Measurements from ENCODE around the gene OXSR1. TPM values are rescaled to one million over a fixed set of nuclear protein-coding genes. Genes with fewer than 3 reads are reported as not detected.
"Not testable (repeated sequence)": the region's sequence is repeated elsewhere in the genome, so short reads cannot be mapped to it uniquely, and the experiment has no call there.

OXSR1 gene
- total and polyA plus RNA-seq, 12 donors = 13.7 to 38.4 (median 31.2) TPM

DNA sequence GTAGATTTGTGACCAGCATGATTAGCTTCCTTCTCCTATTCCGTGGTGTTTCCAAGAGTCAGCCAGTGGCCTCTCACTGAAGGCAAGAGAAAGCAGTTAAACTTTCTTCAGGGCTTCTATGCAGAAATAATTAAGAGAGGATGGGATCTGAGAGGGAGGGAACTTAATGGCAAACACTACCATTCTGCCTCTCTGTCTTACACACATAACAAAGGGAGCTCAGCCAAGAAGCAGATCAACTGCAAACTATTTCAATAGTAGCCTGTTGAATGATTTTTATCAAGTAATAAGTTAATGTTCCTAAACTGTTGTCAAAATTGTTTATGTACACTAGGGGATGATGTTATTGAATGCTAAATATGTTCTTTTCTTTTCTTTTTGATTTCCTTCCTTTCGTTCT, 11.8 kb downstream of the OXSR1 start:
- no peaks in the 10 kb centered on the region for H3K9me3 ChIP-seq
- no peak for ATAC-seq
- peaks cover 0 to 29% (median 6%) of the 10 kb centered on the region in 9 donors for H3K4me1 ChIP-seq
- TF ChIP-seq CTCF (IDR thresholded peaks at IDR 0.05) = no peak
- no peak overlapping the region for H3K4me3 ChIP-seq
- H3K27ac ChIP-seq = no peak overlapping the region
- 45 to 50% methylated on average over 2 of the region's 2 CpGs for WGBS, 2 donors
- peaks cover 0 to 10% (median 0%) of the 10 kb centered on the region in 9 donors for H3K36me3 ChIP-seq
- DNase-seq = no peak
- no peaks in the 10 kb centered on the region for H3K27me3 ChIP-seq
- intact Hi-C loops (cut with DNase I) = no loop called here

DNA sequence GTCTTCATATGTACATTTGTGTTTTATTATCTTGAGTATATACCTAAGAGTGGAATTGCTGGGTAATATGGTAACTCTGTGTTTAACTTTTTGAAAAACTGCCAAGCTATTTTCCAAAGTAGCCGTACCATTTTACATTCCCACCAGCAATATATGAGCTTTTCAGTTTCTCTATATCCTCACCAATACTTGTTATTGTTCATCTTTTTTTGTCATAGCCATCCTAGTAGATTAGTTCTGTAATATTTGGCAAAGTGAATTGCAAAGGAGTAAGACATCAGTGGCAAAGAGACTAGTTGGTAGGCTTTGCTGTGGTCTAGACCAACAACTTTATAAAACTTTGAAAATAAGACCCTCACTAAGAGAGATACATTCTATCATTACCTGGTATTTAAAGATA, 21.4 kb downstream of the OXSR1 start:
- WGBS, 2 donors = 98 to 100% methylated on average over 1 of the region's 1 CpG
- H3K27ac ChIP-seq = no peak overlapping the region
- H3K4me3 ChIP-seq = no peak overlapping the region
- H3K4me1 ChIP-seq = peaks cover 0 to 19% (median 5%) of the 10 kb centered on the region in 9 donors
- intact Hi-C loops (cut with DNase I) = loop anchor here in 1 of 10 donors (2.0 kb wide), 1 partner anchor 18 kb away; no protein-coding TSS in a partner anchor
- H3K36me3 ChIP-seq = peaks cover 0 to 79% (median 12%) of the 10 kb centered on the region in 9 donors
- peaks cover 0 to 2% (median 0%) of the 10 kb centered on the region in 11 donors for H3K9me3 ChIP-seq
- DNase-seq (no peak), ATAC-seq (no peak)
- no peaks in the 10 kb centered on the region for H3K27me3 ChIP-seq
- TF ChIP-seq CTCF (IDR thresholded peaks at IDR 0.05) = no peak

GRCh38 chr3:38190481-38190881, 25.1 kb downstream of the OXSR1 start:
- no peak for TF ChIP-seq CTCF (IDR thresholded peaks at IDR 0.05)
- Histone ChIP-seq H3K4me1 (peaks cover 0 to 10% (median 0%) of the 10 kb centered on the region in 9 donors), H3K4me3 (no peak overlapping the region), H3K9me3 (peaks cover 0 to 2% (median 0%) of the 10 kb centered on the region in 11 donors), H3K27me3 (no peaks in the 10 kb centered on the region), H3K27ac (no peak overlapping the region), H3K36me3 (peaks cover 0 to 90% (median 13%) of the 10 kb centered on the region in 9 donors)
- DNase-seq = no peak
- intact Hi-C loops (cut with DNase I) = no loop called here
- no peak for ATAC-seq

DNA sequence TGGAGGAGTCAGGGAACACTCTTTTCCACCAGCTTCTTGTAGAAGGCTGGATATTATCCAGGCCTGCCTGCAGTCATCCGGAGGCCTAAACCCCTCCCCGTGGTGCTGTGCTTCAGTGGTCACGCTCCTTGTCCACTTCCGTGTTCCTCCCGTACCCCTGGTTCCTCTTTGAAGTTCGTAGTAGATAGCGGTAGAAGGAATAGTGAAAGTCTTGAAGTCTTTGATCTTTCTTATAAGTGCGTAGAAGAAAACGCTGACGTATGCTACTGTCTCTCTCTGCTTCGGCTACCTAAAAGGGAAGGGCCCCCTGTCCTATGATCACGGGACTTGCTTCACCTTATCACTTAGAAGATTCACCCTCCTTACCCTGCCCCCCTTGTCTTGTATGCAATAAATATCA, 37.6 kb downstream of the OXSR1 start:
- H3K27me3 ChIP-seq; DNase-seq; H3K9me3 ChIP-seq; H3K4me3 ChIP-seq; intact Hi-C loops (cut with DNase I); ATAC-seq: not testable (repeated sequence)
- Histone ChIP-seq H3K27ac (peak overlapping the region in 1 of 10 donors; percentile 6), H3K4me1 (peaks cover 0 to 34% (median 11%) of the 10 kb centered on the region in 9 donors), H3K36me3 (peaks cover 0 to 45% (median 16%) of the 10 kb centered on the region in 9 donors)
- WGBS, 2 donors = 93 to 96% methylated on average over 12 of the region's 12 CpGs

GRCh38 chr3:38203690-38204089, 38.4 kb downstream of the OXSR1 start:
- 100% methylated on average over 2 of the region's 2 CpGs for WGBS, 2 donors
- no peak for DNase-seq
- Histone ChIP-seq H3K4me3 (no peak overlapping the region), H3K27ac (no peak overlapping the region), H3K36me3 (peaks cover 0 to 38% (median 14%) of the 10 kb centered on the region in 9 donors), H3K9me3 (no peaks in the 10 kb centered on the region), H3K4me1 (peaks cover 0 to 34% (median 11%) of the 10 kb centered on the region in 9 donors), H3K27me3 (no peaks in the 10 kb centered on the region)
- intact Hi-C loops (cut with DNase I) = loop anchor here in 1 of 10 donors (2.0 kb wide), 1 partner anchor 17 kb away; no protein-coding TSS in a partner anchor
- ATAC-seq = no peak
- no peak for TF ChIP-seq CTCF (IDR thresholded peaks at IDR 0.05)
